NK-92 (cell line): Measurements from ENCODE around the gene MFSD1.

Experiments used
- DNase-seq: peaks from one replicate; lab custom pipeline; 2025; ENCODE audit not compliant: unreplicated experiment; lab: John Stamatoyannopoulos, UW

The MFSD1 gene

DNA sequence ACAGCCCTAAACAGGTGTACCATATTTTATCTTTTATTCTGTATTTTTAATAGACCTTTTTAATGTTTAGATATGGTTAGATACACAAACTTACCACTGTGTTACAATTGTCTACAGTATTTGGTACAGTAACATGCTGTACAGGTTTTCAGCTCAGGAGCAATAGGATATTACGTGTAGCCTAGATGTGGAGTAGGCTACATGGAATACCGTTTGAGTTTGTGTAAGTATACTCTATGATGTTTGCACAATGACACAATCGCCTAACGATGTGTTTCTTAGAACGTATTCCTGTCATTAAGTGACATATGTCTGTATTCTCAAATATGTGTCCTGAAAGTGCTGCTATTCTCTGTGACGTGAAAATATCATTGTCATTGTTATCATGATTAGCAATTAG, 62.6 kb downstream of the MFSD1 start:
- DNase-seq = no peak

GRCh38 chr3:158875700-158876099, 73.8 kb downstream of the MFSD1 start:
- DNase-seq = no peak
